H1 (cell line): ENCODE data around the gene SAMD15. TPM values are rescaled to one million over a fixed set of nuclear protein-coding genes. Genes with fewer than 3 reads are reported as not detected.

ENCODE experiments used
- CTCF ChIA-PET: fragments of 300-600 bp; sonication (Branson Sonifier 250); formaldehyde crosslinking; loops from one replicate; lab custom pipeline; 2021; ENCODE audit not compliant: partially characterized antibody; lab: Charles Lee
- POLR2A ChIA-PET: fragments of 300-600 bp; sonication (Branson Sonifier 250); formaldehyde crosslinking; loops from one replicate; lab custom pipeline; 2021; ENCODE audit warnings: inconsistent platforms; ENCODE audit not compliant: partially characterized antibody; lab: Charles Lee
- DNase-seq, 2 experiments: peaks; one replicate each; pipeline versions ENCODE4 v3.0.0 to v3.0.0-alpha.2; 2010 to 2022; ENCODE audit warnings: low spot score in 2 of 2, low read depth in 1 of 2, mixed read lengths in 1 of 2
- FAIRE-seq: peaks from 2 replicates; lab custom pipeline; 2011; peaks lifted over from hg19 to GRCh38; lab: Jason Lieb, UNC
- H2AFZ ChIP-seq: 2 replicates; pipeline ENCODE4 v1.8.1; 2012; ENCODE audit warnings: low read length, inconsistent platforms
- H2AK5ac ChIP-seq: 2 replicates; pipeline ENCODE4 v1.6.1; 2013; ENCODE audit warnings: low read depth, low read length
- H2BK120ac ChIP-seq: replicated peaks from 2 replicates; pipeline ENCODE3; 2013; ENCODE audit warnings: low read depth, low read length, inconsistent platforms
- H2BK12ac ChIP-seq: 2 replicates; pipeline ENCODE4 v1.6.1; 2013; ENCODE audit warnings: low read depth, low read length
- H2BK15ac ChIP-seq: 2 replicates; pipeline ENCODE4 v1.6.1; 2013; ENCODE audit warnings: low read length
- H2BK20ac ChIP-seq: 2 replicates; pipeline ENCODE4 v1.6.1; 2013; ENCODE audit warnings: low read length
- H2BK5ac ChIP-seq: 2 replicates; pipeline ENCODE4 v1.6.1; 2013; ENCODE audit warnings: low read depth, low read length
- H3K14ac ChIP-seq: 2 replicates; pipeline ENCODE4 v1.6.1; 2013; ENCODE audit warnings: inconsistent platforms; ENCODE audit not compliant: insufficient read length
- H3K18ac ChIP-seq: 2 replicates; pipeline ENCODE4 v1.6.1; 2013; ENCODE audit warnings: low read length; ENCODE audit errors: extremely low read depth
- H3K23ac ChIP-seq: 2 replicates; pipeline ENCODE4 v1.6.1; 2013; ENCODE audit warnings: inconsistent platforms; ENCODE audit not compliant: insufficient read length
- H3K23me2 ChIP-seq: 2 replicates; pipeline ENCODE4 v1.6.1; 2013; ENCODE audit warnings: low read depth, low read length
- H3K27ac ChIP-seq: 2 replicates; pipeline ENCODE4 v1.6.1; 2011; ENCODE audit warnings: low read depth, low read length, inconsistent platforms
- H3K27me3 ChIP-seq, 4 experiments: replicated peaks in 1 of 4; 1 replicate in 1 of 4; 2 replicates in 3 of 4; pipeline versions ENCODE4 v1.6.1 to v1.8.1; 2011 to 2013; ENCODE audit warnings: low read length in 3 of 4, mild to moderate bottlenecking in 3 of 4, inconsistent platforms in 2 of 4, mixed read lengths in 2 of 4, moderate library complexity in 1 of 4; ENCODE audit not compliant: control insufficient read depth in 3 of 4, insufficient read depth in 3 of 4; ENCODE audit errors: extremely low read depth in 1 of 4
- H3K36me3 ChIP-seq, 4 experiments: 2 replicates each; pipeline versions ENCODE4 v1.6.1 to v1.8.1; 2011 to 2013; ENCODE audit warnings: mild to moderate bottlenecking in 4 of 4, low read length in 3 of 4, moderate library complexity in 2 of 4, control low read depth in 1 of 4, inconsistent platforms in 1 of 4; ENCODE audit not compliant: insufficient read depth in 4 of 4, control insufficient read depth in 2 of 4
- H3K4ac ChIP-seq: replicated peaks from 2 replicates; pipeline ENCODE3; 2013; ENCODE audit warnings: low read length, low read depth, mixed read lengths, inconsistent platforms; ENCODE audit not compliant: insufficient read length
- H3K4me1 ChIP-seq, 4 experiments: replicated peaks in 1 of 4; 1 replicate in 1 of 4; 2 replicates in 3 of 4; pipeline versions ENCODE4 v1.6.1 to v1.8.1; 2011 to 2013; ENCODE audit warnings: low read length in 3 of 4, inconsistent platforms in 2 of 4, mixed read lengths in 1 of 4; ENCODE audit not compliant: insufficient read depth in 4 of 4, control insufficient read depth in 3 of 4
- H3K4me2 ChIP-seq, 2 experiments: 2 replicates each; pipeline versions ENCODE4 v1.6.1 to v1.8.1; 2011 to 2013; ENCODE audit warnings: low read depth in 2 of 2, low read length in 2 of 2, control low read depth in 1 of 2, inconsistent platforms in 1 of 2, mild to moderate bottlenecking in 1 of 2; ENCODE audit not compliant: insufficient read depth in 1 of 2
- H3K4me3 ChIP-seq, 4 experiments: fragments of 200-600, 300-600 bp in 1 of 4; sonication (generic), shearing (Covaris generic), sonication (Bioruptor Twin) in 1 of 4; 2 replicates each; pipeline versions ENCODE4 v1.5.1 to v1.8.1; 2011 to 2016; ENCODE audit warnings: low read length in 4 of 4, low read depth in 3 of 4, control low read depth in 2 of 4, inconsistent platforms in 2 of 4, mild to moderate bottlenecking in 2 of 4, mixed read lengths in 1 of 4, moderate library complexity in 1 of 4; ENCODE audit not compliant: insufficient read depth in 2 of 4; ENCODE audit errors: extremely low read depth in 1 of 4
- H3K56ac ChIP-seq: replicated peaks from 2 replicates; pipeline ENCODE3; 2013; ENCODE audit warnings: low read depth, mild to moderate bottlenecking, mixed read lengths, low read length, inconsistent platforms; ENCODE audit not compliant: insufficient read length
- H3K79me1 ChIP-seq: 2 replicates; pipeline ENCODE4 v1.6.1; 2013; ENCODE audit warnings: low read depth, low read length, control low read depth
- H3K79me2 ChIP-seq, 2 experiments: 2 replicates each; pipeline versions ENCODE4 v1.6.1 to v1.8.1; 2012 to 2013; ENCODE audit warnings: low read length in 2 of 2, mild to moderate bottlenecking in 2 of 2, inconsistent platforms in 1 of 2; ENCODE audit not compliant: insufficient read depth in 2 of 2, control insufficient read depth in 1 of 2
- H3K9ac ChIP-seq, 4 experiments: replicated peaks in 1 of 4; 1 replicate in 1 of 4; 2 replicates in 3 of 4; pipeline versions ENCODE4 v1.6.1 to v1.8.1; 2011 to 2013; ENCODE audit warnings: low read depth in 3 of 4, low read length in 3 of 4, control low read depth in 2 of 4, mild to moderate bottlenecking in 2 of 4, moderate library complexity in 2 of 4, inconsistent platforms in 1 of 4; ENCODE audit errors: extremely low read depth in 1 of 4
- H3K9me3 ChIP-seq, 2 experiments: 2 replicates each; pipeline versions ENCODE4 v1.6.1 to v1.8.1; 2012 to 2013; ENCODE audit warnings: mild to moderate bottlenecking in 2 of 2, moderate library complexity in 2 of 2, control low read depth in 1 of 2, inconsistent platforms in 1 of 2, low read depth in 1 of 2, low read length in 1 of 2, mixed read lengths in 1 of 2; ENCODE audit not compliant: insufficient read depth in 2 of 2
- H4K20me1 ChIP-seq, 2 experiments: replicated peaks in 1 of 2; 2 replicates each; pipeline versions ENCODE3 to v1.8.1; 2011 to 2013; ENCODE audit warnings: inconsistent platforms in 2 of 2, low read length in 2 of 2, mild to moderate bottlenecking in 1 of 2; ENCODE audit not compliant: insufficient read depth in 2 of 2, control insufficient read depth in 1 of 2
- H4K5ac ChIP-seq: 2 replicates; pipeline ENCODE4 v1.6.1; 2013; ENCODE audit warnings: low read length, low read depth, mixed read lengths, inconsistent platforms; ENCODE audit not compliant: insufficient read length
- H4K8ac ChIP-seq: 2 replicates; pipeline ENCODE4 v1.8.0; 2013; ENCODE audit warnings: mild to moderate bottlenecking, moderate library complexity, low read length, inconsistent platforms; ENCODE audit not compliant: insufficient read depth; ENCODE audit errors: extremely low read depth
- H4K91ac ChIP-seq: replicated peaks from 2 replicates; pipeline ENCODE3; 2013; ENCODE audit warnings: low read length, mixed read lengths, inconsistent platforms; ENCODE audit not compliant: insufficient read length
- SIRT6 ChIP-seq: IDR thresholded peaks from one replicate; pipeline ENCODE4 v1.7.1; 2012; ENCODE audit warnings: low read length, inconsistent platforms
- SP1 ChIP-seq: IDR thresholded peaks from 2 replicates; pipeline ENCODE4 v1.6.1; 2011; ENCODE audit warnings: low read depth, low read length
- SRF ChIP-seq: IDR thresholded peaks from 2 replicates; pipeline ENCODE4 v1.6.1; 2011; ENCODE audit warnings: mild to moderate bottlenecking, low read depth, low read length, moderate library complexity
- TCF12 ChIP-seq: IDR thresholded peaks from 2 replicates; pipeline ENCODE4 v1.6.1; 2011; ENCODE audit warnings: low read depth, mild to moderate bottlenecking, low read length
- WGBS, 2 experiments: shearing (Covaris generic) in 1 of 2; methylation state at CpG; one replicate each; pipeline versions ENCODE4 v1.1.6 to v1.1.7; 2013 to 2015; ENCODE audit warnings: low lambda C conversion rate in 2 of 2, mixed read lengths in 2 of 2, inconsistent platforms in 1 of 2, low coverage in 1 of 2, missing lambda C conversion rate in 1 of 2; ENCODE audit not compliant: insufficient replicate concordance in 2 of 2, insufficient coverage in 1 of 2, insufficient read length in 1 of 2; ENCODE audit errors: extremely low coverage in 1 of 2, missing lambda C conversion rate in 1 of 2; 5-methylcytosine and 5-hydroxymethylcytosine counted together
- polyA plus RNA-seq, 7 experiments: library from polyadenylated mRNA; depleted of rRNA in 3 of 7; stranded (reverse) in 5 of 7; unstranded in 2 of 7; fragments of >200 nt in 5 of 7; fragments of 200-250 nt in 2 of 7; gene quantifications; 1 replicate in 5 of 7; 2 replicates in 1 of 7; 4 replicates in 1 of 7; pipeline versions ENCODE4 v1.2.1 to v1.2.3, GENCODE V29; 2011 to 2013; ENCODE audit warnings: missing spikeins in 2 of 7, mixed read lengths in 2 of 7
- total RNA-seq: library from RNA; stranded (reverse); fragmentation: NEBNext Ultra II Directional; extraction: Animal tissue kit (Norgen Biotek cat#: 25700); gene quantifications from 2 replicates; pipeline ENCODE4 v1.2.1, GENCODE V29; 2021

Gene SAMD15
- total and polyA plus RNA-seq, 2 of the 8 experiments (the other 6 are each of a cell fraction or from before 2014, with no cell fraction given): 0.17 to 1.0 TPM

GRCh38 chr14:77359626-77360025 is 17.6 kb upstream of the SAMD15 start:
- no peak overlapping the region for H2BK120ac ChIP-seq
- H2AK5ac ChIP-seq: no peak overlapping the region
- no peak overlapping the region for H4K8ac ChIP-seq
- no peak overlapping the region for H2BK20ac ChIP-seq
- H3K79me2 ChIP-seq: no peaks in the 10 kb centered on the region
- no peak overlapping the region for H3K4me3 ChIP-seq
- no peaks in the 10 kb centered on the region for H3K9me3 ChIP-seq
- H3K4me2 ChIP-seq: no peak overlapping the region
- no peaks in the 10 kb centered on the region for H4K20me1 ChIP-seq
- no peak overlapping the region for H3K56ac ChIP-seq
- H4K5ac ChIP-seq: no peak overlapping the region
- no peaks in the 10 kb centered on the region for H3K4me1 ChIP-seq
- no peak overlapping the region for H4K91ac ChIP-seq
- TF ChIP-seq TCF12 (no peak), SRF (no peak), SIRT6 (no peak), SP1 (no peak)
- TF ChIP-seq, all 59 proteins: peak for 0
- H3K18ac ChIP-seq: no peak overlapping the region
- FAIRE-seq: no peak
- no peak overlapping the region for H2AFZ ChIP-seq
- DNase-seq: no peak
- POLR2A ChIA-PET: interaction anchor here (1.6 kb wide), 1 partner anchor 14 kb away, joined by 3 read pairs; no protein-coding TSS in a partner anchor
- no peak overlapping the region for H3K9ac ChIP-seq
- no peak overlapping the region for H2BK5ac ChIP-seq
- H2BK15ac ChIP-seq: no peak overlapping the region
- H3K14ac ChIP-seq: no peak overlapping the region
- H3K36me3 ChIP-seq: no peaks in the 10 kb centered on the region
- H3K79me1 ChIP-seq: no peaks in the 10 kb centered on the region
- no peaks in the 10 kb centered on the region for H3K27me3 ChIP-seq
- H2BK12ac ChIP-seq: no peak overlapping the region
- no peak overlapping the region for H3K4ac ChIP-seq
- 93% methylated on average over 1 of the region's 1 CpG; no CpG with 5 or more reads in 1 of the 2 experiments for WGBS, 2 experiments
- H3K23me2 ChIP-seq: no peaks in the 10 kb centered on the region
- CTCF ChIA-PET: interaction anchor here (0.7 to 1.2 kb wide), 3 partner anchors 10 to 99 kb away, joined by 3 to 5 read pairs (median 3); no protein-coding TSS in a partner anchor
- no peak overlapping the region for H3K23ac ChIP-seq
- no peak overlapping the region for H3K27ac ChIP-seq
